ENCODE data around the gene FBXO40.

Gene FBXO40

GRCh38 chr3:121619691-121620090 is 26.5 kb downstream of the FBXO40 start:
- DNase-seq (ENCODE audit: low spot score) = no peak

- no peak for DNase-seq (ENCODE audit: low spot score)
Measured at GRCh38 chr3:121621491-121621890, 28.3 kb downstream of the FBXO40 start.

- DNase-seq (ENCODE audit: low spot score) = no peak
Measured at GRCh38 chr3:121624147-121624899, 31.1 kb downstream of the FBXO40 start.

GRCh38 chr3:121626495-121626894 is 33.3 kb downstream of the FBXO40 start:
- no peak for DNase-seq (ENCODE audit: low spot score)

- no peak for DNase-seq (ENCODE audit: low spot score)
Measured at GRCh38 chr3:121627211-121627610, 34.0 kb downstream of the FBXO40 start.

GRCh38 chr3:121627622-121628021 is 34.4 kb downstream of the FBXO40 start:
- no peak for DNase-seq (ENCODE audit: low spot score)

- no peak for DNase-seq (ENCODE audit: low spot score)
Measured at GRCh38 chr3:121629601-121630000, 36.4 kb downstream of the FBXO40 start.

- no peak for DNase-seq (ENCODE audit: low spot score)
Measured at GRCh38 chr3:121630355-121630754, 37.2 kb downstream of the FBXO40 start.

GRCh38 chr3:121637922-121638321 is 44.7 kb downstream of the FBXO40 start:
- no peak for DNase-seq (ENCODE audit: low spot score)

GRCh38 chr3:121641127-121641526 is 47.9 kb downstream of the FBXO40 start:
- no peak for DNase-seq (ENCODE audit: low spot score)

- no peak for DNase-seq (ENCODE audit: low spot score)
Measured at GRCh38 chr3:121642601-121643314, 49.6 kb downstream of the FBXO40 start.

- DNase-seq (ENCODE audit: low spot score) = no peak
Measured at GRCh38 chr3:121645054-121645453, 51.9 kb downstream of the FBXO40 start.

GRCh38 chr3:121648219-121648958 is 55.2 kb downstream of the FBXO40 start:
- DNase-seq (ENCODE audit: low spot score) = no peak

GRCh38 chr3:121649645-121650044 is 56.5 kb downstream of the FBXO40 start:
- DNase-seq (ENCODE audit: low spot score) = no peak

GRCh38 chr3:121651684-121652083 is 58.5 kb downstream of the FBXO40 start:
- DNase-seq (ENCODE audit: low spot score) = no peak

GRCh38 chr3:121654493-121655385 is 61.6 kb downstream of the FBXO40 start:
- no peak for DNase-seq (ENCODE audit: low spot score)

- no peak for DNase-seq (ENCODE audit: low spot score)
Measured at GRCh38 chr3:121658716-121659435, 65.7 kb downstream of the FBXO40 start.

GRCh38 chr3:121659586-121659985 is 66.4 kb downstream of the FBXO40 start:
- DNase-seq (ENCODE audit: low spot score) = no peak

GRCh38 chr3:121660356-121661171 is 67.4 kb downstream of the FBXO40 start, which contains the start of gene HCLS1:
Gene HCLS1, minus strand, starts transcription at chr3:121660903. Its CDS starts 2,556 bp downstream, at chr3:121658347.
- DNase-seq (ENCODE audit: low spot score) = no peak

GRCh38 chr3:121661376-121661775 is 68.2 kb downstream of the FBXO40 start:
- DNase-seq (ENCODE audit: low spot score) = no peak

Measured in hepatic stellate cell (primary cell).